HG03575 (cell line): ENCODE measurements around the gene ZNF277.

Experiments used
- ATAC-seq: cut with Tn5 transposase; IDR thresholded peaks from one replicate; pipeline ENCODE4 v1.9.1; 2021; ENCODE audit not compliant: unreplicated experiment, insufficient number of reproducible peaks, low FRiP score; ENCODE audit errors: extremely low read depth

The ZNF277 gene

DNA sequence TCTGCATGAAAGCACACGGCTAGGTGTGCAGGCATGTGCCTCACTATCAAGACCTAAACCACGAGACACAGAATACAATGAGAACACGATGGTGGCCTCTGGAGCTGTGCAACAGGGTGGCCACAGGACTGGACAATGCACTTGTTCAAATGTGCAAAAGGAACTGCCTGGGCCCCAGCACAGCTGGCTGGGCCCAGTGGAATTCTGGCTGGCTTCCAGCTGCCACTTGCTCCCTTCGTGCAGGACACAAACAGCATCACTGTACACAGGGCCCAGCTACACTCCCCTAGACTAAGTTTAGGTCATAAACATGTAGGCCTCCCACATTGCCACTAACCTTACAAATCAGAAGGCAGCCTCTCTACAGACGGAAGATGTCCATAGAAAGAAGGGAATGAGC lies 23.7 kb upstream of the ZNF277 start:
- ATAC-seq: no peak

DNA sequence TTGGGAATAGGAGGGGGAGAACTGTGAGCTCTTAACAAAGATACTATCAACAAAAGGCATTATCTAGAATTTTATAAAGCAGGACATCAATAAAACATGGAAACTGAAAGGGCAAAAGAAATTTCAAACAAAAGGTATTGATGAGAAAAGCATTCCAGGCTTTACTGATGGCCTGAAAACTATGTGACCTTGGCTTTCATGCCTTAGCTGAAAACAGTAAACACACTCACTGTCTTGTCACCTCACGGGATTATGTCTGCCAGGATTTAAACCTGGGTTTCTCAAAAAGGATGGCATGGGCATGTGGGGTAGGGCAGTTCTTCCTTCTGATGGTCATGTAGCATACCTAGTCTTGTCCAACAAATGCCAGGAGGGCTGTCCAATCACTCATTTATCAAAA lies 23.2 kb upstream of the ZNF277 start:
- no peak for ATAC-seq

DNA sequence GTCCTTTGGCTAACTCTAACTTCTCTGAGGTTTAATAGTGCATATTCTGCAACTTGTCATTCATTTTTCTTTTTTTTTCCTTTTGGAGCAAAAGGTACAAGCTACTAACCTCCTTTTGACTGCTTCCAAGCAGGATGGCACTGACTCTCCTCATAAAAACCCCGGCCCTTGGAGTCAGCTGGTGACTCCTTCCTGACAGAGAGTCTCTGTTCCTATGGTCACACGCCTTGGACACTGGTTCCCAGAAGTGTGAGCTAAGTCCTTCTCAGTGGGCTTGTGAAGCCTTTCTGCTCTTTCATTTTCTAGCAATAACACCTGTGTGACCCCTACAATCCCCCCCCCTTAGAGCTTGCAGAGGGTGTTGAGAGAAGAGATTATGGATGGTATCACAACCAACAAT lies 22.0 kb upstream of the ZNF277 start:
- ATAC-seq: no peak

DNA sequence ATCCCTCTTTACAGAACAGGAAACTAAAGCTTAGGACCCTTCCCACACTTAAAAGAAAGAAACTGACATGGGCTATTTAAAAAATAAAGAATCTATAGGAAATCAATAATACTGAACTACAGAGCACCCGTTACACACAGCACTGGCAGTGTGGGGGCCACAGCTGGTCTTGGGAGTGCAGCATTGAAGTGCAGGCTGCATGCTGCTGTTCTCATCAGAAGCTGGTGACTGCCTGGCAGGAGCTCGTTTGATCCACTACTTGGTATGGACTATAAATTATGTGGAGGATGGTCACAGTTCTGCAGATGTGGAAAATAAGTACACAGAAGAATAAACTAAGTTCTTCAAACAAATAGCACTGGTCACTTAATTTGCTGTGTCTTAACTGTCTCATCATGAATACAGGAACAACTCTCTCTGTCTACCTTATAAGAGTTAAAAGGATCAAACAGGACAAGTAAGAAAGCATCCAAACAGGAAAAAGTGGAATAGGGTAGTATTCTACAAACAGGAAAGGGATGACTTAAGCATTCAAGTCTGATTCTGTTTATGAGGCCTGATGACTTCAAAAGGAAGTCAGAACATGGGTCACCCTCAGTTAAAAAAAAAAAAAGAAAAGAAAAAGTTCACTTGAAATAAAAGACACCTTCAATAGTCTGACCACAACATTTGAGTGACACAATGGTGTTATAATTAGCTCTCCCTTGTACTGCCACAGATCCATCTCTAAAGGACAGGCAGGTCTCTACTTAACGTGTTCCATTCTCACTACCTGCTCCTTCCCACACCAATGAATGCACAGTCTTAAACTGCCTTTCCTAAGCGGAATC lies 21.3 kb upstream of the ZNF277 start:
- ATAC-seq: no peak

DNA sequence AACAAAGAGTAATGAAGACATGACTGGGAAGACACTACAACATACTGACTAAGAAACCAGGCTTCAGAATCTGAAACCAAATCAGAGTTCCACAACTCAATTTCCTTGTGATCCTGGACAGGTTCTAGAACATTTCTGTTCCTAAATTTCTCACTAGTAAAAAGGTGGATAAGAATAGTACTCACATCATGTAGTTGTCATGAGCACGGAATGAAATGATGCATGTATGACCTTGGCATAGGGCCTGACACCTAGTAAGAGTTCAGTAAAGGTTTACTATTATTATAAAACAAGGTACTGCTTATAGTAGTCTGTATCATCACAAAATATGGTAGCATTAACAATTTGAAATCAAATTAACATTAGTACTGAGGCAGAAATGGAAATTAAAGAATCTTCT lies 20.2 kb upstream of the ZNF277 start:
- no peak for ATAC-seq

DNA sequence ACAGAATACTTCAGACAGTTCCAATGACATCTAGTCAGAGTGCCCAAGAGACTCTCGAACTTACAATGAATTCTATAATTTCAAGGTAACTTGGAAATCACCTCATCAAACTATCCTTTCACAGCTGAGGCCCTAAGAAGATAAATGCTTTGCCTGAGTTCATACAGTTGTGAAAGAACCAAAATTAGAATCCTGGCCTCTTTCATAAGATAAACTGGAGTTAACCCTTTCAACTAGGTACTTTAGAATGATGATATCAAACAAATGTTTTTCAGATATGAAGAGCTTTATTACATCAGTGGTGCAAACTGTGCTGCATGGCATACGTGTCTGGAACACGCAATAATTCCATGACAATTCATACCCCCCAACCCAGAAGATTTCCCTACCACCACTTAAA lies 18.2 kb upstream of the ZNF277 start:
- no peak for ATAC-seq

DNA sequence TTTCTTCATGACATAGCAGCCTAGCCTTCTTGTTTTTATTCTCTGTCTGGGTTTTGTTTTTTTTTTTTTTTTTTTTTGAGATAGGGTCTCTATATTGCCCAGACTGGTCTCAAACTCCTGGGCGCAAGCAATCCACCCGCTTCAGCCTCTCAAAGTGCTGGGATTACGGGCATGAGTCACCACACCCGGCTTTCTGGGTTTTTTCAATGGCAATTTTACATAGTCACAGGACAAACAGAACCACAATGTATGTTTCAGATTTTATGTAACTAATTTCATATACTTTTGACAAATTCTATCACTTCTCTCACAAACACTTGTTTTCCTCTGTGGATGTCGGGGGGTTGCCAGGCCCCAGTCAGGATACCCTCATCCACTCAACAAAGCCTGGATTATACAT lies 16.8 kb upstream of the ZNF277 start:
- no peak for ATAC-seq

DNA sequence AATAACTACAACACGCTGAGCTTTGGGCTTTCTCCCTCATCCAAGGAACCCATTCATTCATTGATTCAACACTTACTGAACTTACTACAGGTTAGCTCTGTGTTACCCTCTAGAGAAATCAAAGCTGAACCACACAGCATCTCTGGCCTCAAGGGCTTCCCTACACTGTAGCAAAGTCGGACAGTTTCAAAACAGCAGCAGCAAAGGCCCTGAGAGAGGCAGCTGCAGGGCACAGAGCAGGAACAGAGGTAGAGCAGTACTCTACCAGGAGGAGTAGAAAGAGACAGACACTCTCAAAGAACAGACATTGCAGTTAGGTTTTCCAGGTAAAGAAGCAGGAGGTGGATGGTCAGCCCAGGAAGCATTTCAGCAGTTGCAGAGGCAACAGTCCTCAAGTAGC lies 16.4 kb upstream of the ZNF277 start:
- ATAC-seq: no peak

DNA sequence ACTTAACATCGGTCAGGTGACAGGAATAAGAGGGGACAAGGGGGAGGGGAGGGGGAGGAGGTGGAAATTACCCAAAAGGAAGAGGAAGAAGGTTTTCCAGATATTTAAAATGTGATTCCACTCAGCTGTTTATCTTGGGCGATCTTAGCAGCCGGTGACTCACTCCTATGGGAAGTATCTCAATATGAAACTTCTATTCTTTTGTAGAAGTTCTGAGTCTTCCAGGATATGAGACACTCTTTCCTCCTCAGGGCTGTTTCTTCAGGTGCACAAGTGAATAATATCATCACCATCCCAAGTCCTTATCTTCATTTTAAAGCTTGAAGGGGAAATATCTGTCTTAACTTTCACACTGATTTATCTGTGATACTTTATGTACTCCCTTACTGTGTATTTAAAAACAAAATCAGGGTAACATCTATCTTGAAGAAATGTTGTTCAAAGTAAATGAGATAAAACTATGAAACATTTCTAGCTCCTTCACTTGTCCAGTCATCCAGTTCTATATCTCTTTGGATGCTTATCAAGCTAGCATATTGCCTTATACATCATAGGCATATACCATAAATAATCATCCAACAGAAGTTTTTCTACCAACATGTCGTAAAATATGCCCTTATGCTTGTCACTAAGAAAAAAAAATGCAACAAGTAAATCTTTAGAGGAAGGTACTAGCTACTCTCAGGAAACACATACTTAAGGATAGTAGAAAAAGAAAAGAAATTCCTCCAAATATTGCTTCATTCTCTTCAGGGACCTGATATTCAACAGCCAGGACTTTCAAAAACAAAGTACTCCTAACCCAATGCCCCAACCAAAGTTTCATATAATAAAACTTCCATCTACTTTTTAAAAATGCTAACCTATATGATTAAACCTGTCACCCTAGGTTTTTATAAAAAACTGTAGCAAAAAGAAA lies 14.0 kb upstream of the ZNF277 start:
- ATAC-seq: no peak

DNA sequence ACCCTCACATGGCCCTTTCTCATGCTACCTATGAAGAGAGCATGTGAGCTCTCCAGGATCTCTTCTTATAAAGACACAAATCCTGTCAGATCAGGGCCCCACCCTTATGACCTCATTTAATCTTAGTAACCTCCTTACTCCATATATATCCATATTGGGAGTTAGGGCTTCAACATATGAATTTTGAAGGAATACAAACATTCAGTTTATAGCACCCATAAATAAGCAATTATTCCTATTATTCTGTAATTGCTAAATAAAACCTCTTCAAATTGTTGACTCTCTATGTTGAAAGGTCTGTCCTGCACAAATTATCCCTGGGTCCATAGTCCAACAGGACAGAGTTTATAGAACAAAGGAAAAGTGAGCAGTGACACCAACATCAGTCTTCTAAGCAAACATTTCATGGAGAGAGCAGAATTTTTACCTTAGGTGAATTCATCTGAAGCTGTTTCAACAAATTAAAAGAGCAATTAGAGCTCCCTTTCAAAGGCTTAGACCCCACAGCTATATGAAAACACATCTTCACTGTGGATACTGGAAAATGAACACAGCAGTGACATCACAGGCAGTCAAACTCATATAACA lies 12.5 kb upstream of the ZNF277 start:
- ATAC-seq: no peak

DNA sequence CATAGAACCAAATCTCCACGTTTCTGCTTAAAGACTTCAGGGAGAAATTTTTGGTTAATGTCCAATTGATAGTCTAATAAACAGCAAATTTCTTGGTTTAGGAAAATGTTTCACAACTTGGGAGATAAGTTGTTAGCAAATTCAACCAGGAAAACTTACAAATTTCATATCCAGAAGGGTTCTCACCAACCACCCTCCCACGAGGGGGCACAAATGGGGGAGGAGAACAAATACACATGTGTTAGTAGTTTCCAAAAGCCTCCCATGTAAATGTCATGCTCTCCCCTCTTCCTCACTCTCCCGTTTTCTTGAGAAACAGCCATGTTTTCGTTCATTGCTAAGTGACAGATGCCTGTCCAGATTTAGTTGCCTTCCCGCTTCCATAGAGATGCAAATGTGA lies 10.8 kb upstream of the ZNF277 start:
- ATAC-seq: no peak

DNA sequence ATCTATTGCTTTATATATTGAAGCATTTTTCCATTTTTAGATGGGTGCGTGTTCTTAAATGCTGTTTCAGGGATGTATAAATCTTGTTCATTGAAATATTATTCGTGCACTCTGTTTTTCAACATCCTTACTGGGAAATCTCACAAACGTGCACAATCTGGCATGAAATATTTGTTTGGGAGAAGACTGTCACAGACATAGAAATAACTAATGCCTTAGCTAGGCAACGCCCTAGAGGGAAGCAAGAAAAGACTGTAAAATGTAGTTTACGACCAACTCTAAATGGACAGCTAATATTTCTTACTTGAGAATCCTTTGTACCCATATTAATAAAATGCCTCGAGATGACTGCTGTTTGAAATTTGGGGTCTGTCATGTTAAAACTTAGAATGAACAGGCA lies 9.2 kb upstream of the ZNF277 start:
- no peak for ATAC-seq

DNA sequence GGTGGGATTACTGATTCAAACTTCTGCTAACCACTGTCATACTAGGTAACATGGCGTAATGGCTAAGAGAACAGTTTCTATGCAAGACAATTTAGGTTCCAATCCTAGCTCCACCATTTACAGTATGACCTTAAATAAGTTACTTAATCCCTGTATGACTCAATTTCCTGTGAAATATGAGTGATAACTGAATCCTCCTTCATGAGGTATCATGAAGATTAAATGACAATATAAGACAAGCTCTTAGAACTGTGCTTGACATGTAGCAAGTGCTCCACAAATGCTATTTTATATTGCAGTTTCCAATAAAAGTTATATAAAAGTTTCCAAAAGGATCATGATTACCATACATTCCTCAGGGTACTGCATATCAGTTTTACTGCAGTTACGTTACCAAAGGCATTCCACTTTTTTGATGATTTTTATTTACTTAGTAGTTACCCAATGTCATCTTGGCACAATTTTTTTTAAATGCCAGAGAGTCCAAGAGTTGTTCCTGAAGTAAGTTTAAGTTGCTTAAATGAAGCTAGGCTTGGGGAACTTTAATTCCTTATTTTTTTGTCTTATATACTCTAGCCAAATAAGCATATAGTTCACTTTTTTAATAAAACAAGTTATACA lies 7.3 kb upstream of the ZNF277 start:
- no peak for ATAC-seq

DNA sequence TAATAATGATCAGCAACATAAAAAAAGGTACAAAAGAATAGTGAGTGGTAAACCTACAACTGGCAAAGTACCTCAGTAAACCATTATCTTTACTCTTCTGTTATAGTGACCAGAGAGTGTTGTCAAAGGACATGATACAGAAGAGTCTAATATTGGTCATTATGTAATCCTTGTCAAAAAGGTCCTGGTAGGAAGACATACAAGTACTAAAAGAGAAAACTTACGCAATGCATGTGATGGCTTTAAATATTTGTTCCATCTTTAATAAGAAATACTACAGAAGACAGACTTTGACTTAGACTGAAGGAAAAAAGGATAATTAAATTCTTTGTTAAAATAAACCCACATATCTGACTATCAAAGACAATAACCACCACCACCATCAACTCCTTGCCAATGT lies 6.8 kb upstream of the ZNF277 start:
- ATAC-seq: no peak

DNA sequence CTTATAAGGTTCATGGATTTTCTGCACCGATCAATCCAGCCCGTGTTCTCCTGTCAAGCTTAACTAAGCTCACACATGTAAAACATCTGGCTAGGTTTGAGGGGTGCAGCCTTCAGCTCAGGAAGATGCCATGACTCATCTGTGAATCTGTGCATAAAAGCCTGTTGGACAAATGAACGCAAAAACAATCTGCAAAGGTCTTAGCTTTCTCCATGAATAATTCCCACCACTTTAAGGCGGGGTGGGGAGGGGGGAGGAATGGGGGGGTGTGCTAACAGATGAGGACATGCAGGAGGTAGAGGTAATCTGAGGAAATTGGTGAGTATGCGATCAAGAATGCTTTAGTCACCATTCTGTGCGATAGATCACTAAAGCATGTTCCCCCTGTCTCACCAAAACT lies 5.1 kb upstream of the ZNF277 start:
- ATAC-seq: no peak

DNA sequence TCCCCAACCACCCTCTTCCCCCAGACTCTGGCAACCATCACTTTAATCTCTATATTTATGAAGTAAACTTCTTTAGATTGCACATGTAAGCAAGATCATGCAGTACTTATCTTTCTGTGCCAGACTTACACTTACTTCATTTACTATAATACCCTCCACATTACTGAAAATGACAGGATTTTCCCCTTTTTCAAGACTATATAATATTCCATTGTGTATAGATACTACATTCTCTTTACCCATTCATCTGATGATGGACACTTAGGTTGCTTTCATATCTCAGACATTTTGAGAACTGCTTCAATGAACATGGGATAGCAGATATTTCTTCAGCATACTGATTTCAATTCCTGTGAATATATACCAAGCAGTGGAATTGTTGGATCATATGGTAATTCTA lies 4.7 kb upstream of the ZNF277 start:
- ATAC-seq: no peak

DNA sequence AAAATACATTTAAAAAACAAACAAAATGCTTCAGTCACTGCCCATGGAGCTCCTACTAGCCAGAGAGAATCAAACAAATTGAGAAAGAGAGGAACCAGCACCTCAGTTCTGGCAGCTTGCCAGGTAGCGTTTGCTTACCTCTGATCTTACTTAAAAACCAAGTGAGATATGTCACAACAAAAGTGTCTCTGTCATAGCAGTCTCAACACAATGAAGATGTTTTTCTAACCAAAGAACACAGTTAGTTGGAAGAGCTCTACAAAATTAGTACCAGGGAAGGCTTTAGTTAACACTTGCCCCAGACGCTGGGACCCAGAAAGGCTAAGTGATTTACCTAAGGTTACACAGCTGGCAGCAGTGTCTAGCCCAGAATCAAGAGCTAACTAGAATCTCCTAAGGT lies 3.7 kb upstream of the ZNF277 start:
- ATAC-seq: no peak

DNA sequence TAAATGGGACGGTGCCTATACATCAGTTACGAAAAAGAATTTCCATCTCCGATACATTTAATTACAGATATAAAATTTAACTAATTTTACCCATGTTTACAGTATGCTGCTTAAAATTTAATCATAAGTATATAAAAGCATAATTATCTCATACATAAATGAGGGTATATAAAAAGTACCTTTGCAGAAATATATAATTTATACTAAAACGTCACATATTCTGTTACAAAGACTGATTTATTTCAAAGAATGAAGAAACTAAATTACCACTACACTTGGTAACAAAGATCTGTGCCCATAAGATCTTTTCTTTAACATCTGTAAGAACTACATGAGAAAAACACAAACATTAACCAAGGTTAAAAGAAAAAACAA lies 3.1 kb upstream of the ZNF277 start:
- no peak for ATAC-seq

DNA sequence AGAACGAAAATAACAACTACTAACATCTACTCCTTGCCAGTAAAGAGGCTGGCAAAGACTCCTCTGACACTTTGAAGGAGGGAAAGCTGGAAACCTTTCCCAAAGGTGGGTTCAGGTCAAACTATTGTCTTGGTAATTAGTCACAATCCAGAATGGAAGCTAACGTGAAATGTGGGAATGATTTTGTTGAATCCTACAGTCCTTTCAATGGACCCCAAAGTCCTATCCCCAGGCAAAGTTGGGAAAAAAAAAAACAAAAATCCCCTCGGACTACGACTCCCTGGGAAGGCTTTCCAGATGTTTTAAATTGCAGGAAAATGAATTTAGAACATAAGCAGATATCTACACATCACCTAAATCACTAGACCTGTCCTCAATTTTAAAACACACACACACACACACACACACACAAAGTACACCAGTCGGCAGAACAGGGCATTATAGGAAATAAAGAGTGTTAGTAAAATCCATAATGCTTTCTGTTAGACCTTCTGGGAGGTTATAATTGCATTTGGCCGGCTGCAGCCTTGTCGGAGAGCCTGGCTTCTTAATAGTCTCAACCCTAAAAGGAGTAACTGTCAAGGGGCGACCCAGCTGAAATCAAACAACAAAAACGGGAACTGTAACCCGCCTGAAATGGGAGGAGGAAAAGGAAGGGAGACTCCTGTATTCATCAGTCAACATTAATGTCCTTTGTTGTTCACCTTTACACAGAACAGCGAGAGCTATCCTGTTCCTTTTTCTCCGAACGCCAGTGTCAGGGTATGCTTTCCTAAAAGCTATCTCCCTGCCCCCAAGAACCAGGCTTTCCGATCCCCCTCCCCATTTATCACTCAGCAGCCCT lies 1.8 kb upstream of the ZNF277 start:
- ATAC-seq: no peak
